GM23338 (cell line): ENCODE data around the gene PAPPA. TPM values are rescaled to one million over a fixed set of nuclear protein-coding genes. Genes with fewer than 3 reads are reported as not detected.

Source experiments
- ATAC-seq: fragments of 200-7000 bp; cut with Tn5 transposase; 3 replicates; pipeline ENCODE4 v1.9.1; 2020
- DNase-seq: peaks from one replicate; pipeline ENCODE4 v3.0.0-alpha.2; 2015; ENCODE audit warnings: low spot score
- H2AFZ ChIP-seq: fragments of 200-600 bp; sonication (generic); 2 replicates; pipeline ENCODE4 v1.8.0; 2016; ENCODE audit warnings: antibody characterized with exemption, mild to moderate bottlenecking, moderate library complexity
- H3F3A ChIP-seq: fragments of 200-600 bp; sonication (generic); replicated peaks from 2 replicates; pipeline ENCODE4 v1.8.0; 2017; ENCODE audit warnings: antibody characterized with exemption, mixed run types, low read depth
- H3K27ac ChIP-seq: fragments of 200-600 bp; sonication (generic); 2 replicates; pipeline ENCODE4 v1.6.1; 2016; ENCODE audit warnings: low read depth
- H3K27me3 ChIP-seq: fragments of 200-600 bp; sonication (generic); 2 replicates; pipeline ENCODE4 v1.8.0; 2016; ENCODE audit warnings: mild to moderate bottlenecking, mixed run types, moderate library complexity; ENCODE audit not compliant: insufficient read depth
- H3K36me3 ChIP-seq: fragments of 200-600 bp; sonication (generic); 2 replicates; pipeline ENCODE4 v1.8.0; 2016; ENCODE audit warnings: mild to moderate bottlenecking; ENCODE audit not compliant: insufficient read depth
- H3K4me1 ChIP-seq: fragments of 200-600 bp; sonication (generic); 2 replicates; pipeline ENCODE4 v1.8.0; 2016; ENCODE audit warnings: mild to moderate bottlenecking, moderate library complexity; ENCODE audit not compliant: insufficient read depth
- H3K4me2 ChIP-seq: fragments of 200-600 bp; sonication (generic); 2 replicates; pipeline ENCODE4 v1.7.1; 2017; ENCODE audit warnings: mixed run types
- H3K4me3 ChIP-seq: fragments of 200-600 bp; sonication (generic); 2 replicates; pipeline ENCODE4 v1.6.1; 2016; ENCODE audit warnings: mixed run types
- H3K79me2 ChIP-seq: fragments of 200-600 bp; sonication (generic); replicated peaks from 2 replicates; pipeline ENCODE4 v1.8.0; 2017; ENCODE audit warnings: mild to moderate bottlenecking; ENCODE audit not compliant: insufficient read depth
- H3K9me2 ChIP-seq: fragments of 200-600 bp; sonication (generic); 2 replicates; pipeline ENCODE4 v1.8.0; 2017; ENCODE audit not compliant: insufficient read depth
- H4K20me1 ChIP-seq: fragments of 200-600 bp; sonication (generic); replicated peaks from 2 replicates; pipeline ENCODE4 v1.8.0; 2017; ENCODE audit warnings: mild to moderate bottlenecking; ENCODE audit not compliant: insufficient read depth
- H3K27ac Mint-ChIP-seq: 2 replicates; pipeline ENCODE4 v1.8.0; 2020; ENCODE audit warnings: inconsistent platforms, mild to moderate bottlenecking, moderate library complexity, mixed read lengths
- H3K27me3 Mint-ChIP-seq: 3 replicates; pipeline ENCODE4 v1.8.0; 2022; ENCODE audit warnings: low read depth, mild to moderate bottlenecking, moderate library complexity, mixed read lengths, inconsistent platforms; ENCODE audit not compliant: insufficient read depth, poor library complexity
- H3K36me3 Mint-ChIP-seq: 3 replicates; pipeline ENCODE4 v1.8.0; 2021; ENCODE audit warnings: low read depth, mild to moderate bottlenecking, inconsistent platforms, moderate library complexity, mixed read lengths
- H3K4me1 Mint-ChIP-seq: 3 replicates; pipeline ENCODE4 v1.8.0; 2020; ENCODE audit warnings: mild to moderate bottlenecking, inconsistent platforms, mixed read lengths
- H3K4me3 Mint-ChIP-seq: 3 replicates; pipeline ENCODE4 v1.8.0; 2021; ENCODE audit warnings: moderate library complexity, mild to moderate bottlenecking, inconsistent platforms, mixed read lengths
- H3K9me3 Mint-ChIP-seq: 3 replicates; pipeline ENCODE4 v1.8.0; 2020; ENCODE audit warnings: moderate library complexity, mild to moderate bottlenecking, inconsistent platforms, mixed read lengths
- CREB1 ChIP-seq: fragments of 250-450 bp; sonication (Bioruptor Pico); IDR thresholded peaks from 2 replicates; pipeline ENCODE4 v1.5.0; 2020; ENCODE audit warnings: low read depth, mild to moderate bottlenecking, moderate library complexity
- EZH2 ChIP-seq: fragments of 200-600 bp; sonication (generic); IDR thresholded peaks from one replicate; pipeline ENCODE4 v1.8.0; 2017; ENCODE audit warnings: antibody characterized with exemption, mild to moderate bottlenecking, low read depth; ENCODE audit not compliant: unreplicated experiment
- EZH2phosphoT487 ChIP-seq: fragments of 200-600 bp; sonication (generic); IDR thresholded peaks from one replicate; pipeline ENCODE4 v1.8.1; 2018; ENCODE audit warnings: antibody characterized with exemption; ENCODE audit not compliant: unreplicated experiment
- JUNB ChIP-seq: IDR thresholded peaks from one replicate; pipeline ENCODE4 v1.6.1; 2016; ENCODE audit warnings: antibody characterized with exemption; ENCODE audit not compliant: unreplicated experiment
- NANOG ChIP-seq: IDR thresholded peaks from 2 replicates; pipeline ENCODE4 v1.6.1; 2016; ENCODE audit warnings: antibody characterized with exemption, borderline replicate concordance
- POLR2AphosphoS5 ChIP-seq: IDR thresholded peaks from 2 replicates; pipeline ENCODE4 v1.6.1; 2016; ENCODE audit warnings: antibody characterized with exemption, low read depth
- STAT1 ChIP-seq: IDR thresholded peaks from one replicate; pipeline ENCODE4 v1.6.1; 2016; ENCODE audit warnings: antibody characterized with exemption; ENCODE audit not compliant: unreplicated experiment
- ZNF114 ChIP-seq: fragments of 250-450 bp; sonication (Bioruptor Pico); IDR thresholded peaks from 2 replicates; pipeline ENCODE4 v1.5.0; 2020; ENCODE audit warnings: mild to moderate bottlenecking, moderate library complexity
- ZNF331 ChIP-seq: fragments of 250-450 bp; sonication (Bioruptor Pico); IDR thresholded peaks from 2 replicates; pipeline ENCODE4 v1.5.0; 2020; ENCODE audit warnings: low read depth, mild to moderate bottlenecking, moderate library complexity
- polyA plus RNA-seq: library from polyadenylated mRNA; unstranded; fragments of >200 nt; fragmentation: Nextera tagmentation; extraction: Ambion mirVana; gene quantifications from 2 replicates; pipeline ENCODE4 v1.2.1, GENCODE V29; 2016
- total RNA-seq: library from RNA; depleted of rRNA; stranded (reverse); fragments of >200 nt; shearing (Covaris generic); gene quantifications from 2 replicates; pipeline ENCODE4 v1.2.3, GENCODE V29; 2014
- TF ChIP-seq, protein P1 (sequence below), 2 experiments: fragments of 200-600 bp in 1 of 2; sonication (generic) in 1 of 2; conservative IDR thresholded peaks; 2 replicates each; pipeline versions ENCODE4 v1.5.1 to v1.6.1; 2016 to 2017; ENCODE audit warnings: antibody characterized with exemption in 2 of 2, low read depth in 2 of 2, mild to moderate bottlenecking in 2 of 2, moderate library complexity in 1 of 2

The PAPPA gene
- total and polyA plus RNA-seq, 2 experiments from 2014 or later, result 0.38 to 0.66 TPM

DNA sequence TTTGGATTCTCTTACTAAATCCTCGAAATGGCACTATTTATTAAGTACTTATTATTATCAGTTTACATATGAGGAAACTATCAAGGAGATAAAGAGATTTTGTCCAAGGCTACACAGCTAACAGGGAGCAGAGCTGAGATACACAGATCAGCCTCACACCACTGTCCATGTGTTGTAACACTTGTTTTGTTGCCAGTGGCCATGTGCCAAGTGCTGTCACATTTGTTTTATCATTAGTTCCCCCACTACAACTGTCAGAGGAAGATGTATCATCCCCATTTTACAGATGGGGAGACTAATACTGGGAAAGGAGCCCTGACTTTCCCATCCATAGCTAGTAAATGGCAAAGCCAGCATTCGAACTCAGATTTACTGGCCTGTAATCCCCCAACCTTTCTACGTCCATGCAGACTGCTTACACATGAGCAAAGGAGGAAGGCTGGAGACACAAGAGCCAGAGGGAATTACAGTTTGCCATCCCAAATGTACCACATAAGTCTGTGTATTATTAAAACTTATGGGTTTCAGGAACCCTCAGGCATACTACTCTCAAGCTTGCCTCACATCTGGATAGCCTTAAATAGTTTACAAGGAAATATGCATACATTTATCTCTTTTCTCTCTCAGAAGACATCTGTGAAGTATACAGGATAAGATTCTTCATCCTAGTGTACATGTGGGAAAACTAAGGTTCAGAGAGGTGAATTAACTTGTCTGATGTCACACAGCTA is 25.1 kb downstream of the PAPPA start (continued):
- TF ChIP-seq, protein P1, sequence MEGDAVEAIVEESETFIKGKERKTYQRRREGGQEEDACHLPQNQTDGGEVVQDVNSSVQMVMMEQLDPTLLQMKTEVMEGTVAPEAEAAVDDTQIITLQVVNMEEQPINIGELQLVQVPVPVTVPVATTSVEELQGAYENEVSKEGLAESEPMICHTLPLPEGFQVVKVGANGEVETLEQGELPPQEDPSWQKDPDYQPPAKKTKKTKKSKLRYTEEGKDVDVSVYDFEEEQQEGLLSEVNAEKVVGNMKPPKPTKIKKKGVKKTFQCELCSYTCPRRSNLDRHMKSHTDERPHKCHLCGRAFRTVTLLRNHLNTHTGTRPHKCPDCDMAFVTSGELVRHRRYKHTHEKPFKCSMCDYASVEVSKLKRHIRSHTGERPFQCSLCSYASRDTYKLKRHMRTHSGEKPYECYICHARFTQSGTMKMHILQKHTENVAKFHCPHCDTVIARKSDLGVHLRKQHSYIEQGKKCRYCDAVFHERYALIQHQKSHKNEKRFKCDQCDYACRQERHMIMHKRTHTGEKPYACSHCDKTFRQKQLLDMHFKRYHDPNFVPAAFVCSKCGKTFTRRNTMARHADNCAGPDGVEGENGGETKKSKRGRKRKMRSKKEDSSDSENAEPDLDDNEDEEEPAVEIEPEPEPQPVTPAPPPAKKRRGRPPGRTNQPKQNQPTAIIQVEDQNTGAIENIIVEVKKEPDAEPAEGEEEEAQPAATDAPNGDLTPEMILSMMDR (conservative IDR thresholded peaks at IDR 0.05; ENCODE audit: low read depth in 2 of 2), result no peak

DNA sequence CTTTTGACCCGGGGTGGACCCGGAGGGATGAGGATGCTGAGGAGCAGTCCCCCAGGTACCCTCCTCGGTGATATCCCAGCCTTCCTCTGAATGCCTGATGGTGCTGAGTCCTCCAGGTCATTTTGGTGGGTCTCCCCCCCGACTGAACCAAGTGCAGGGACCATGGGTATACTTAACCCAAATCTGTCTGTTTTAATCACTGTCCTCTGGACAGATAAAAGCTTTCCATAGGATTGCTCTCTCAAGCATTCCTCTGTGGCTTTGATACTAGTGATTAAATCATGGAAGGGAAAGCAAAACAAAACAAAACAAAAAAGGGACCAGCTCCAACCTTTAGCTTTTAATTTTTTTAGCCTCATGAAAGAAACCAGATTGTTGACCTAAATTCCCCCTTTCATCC is 26.0 kb downstream of the PAPPA start:
- Histone ChIP-seq H3F3A (no peaks in the 10 kb centered on the region), H2AFZ (no peak overlapping the region), H3K79me2 (no peaks in the 10 kb centered on the region), H3K9me2 (no peaks in the 10 kb centered on the region; the same call in 1 of the 2 replicates), H3K36me3 (no peaks in the 10 kb centered on the region), H4K20me1 (no peaks in the 10 kb centered on the region; the same call in 1 of the 2 replicates), H3K27ac (no peak overlapping the region), H3K27me3 (peaks cover 6% of the 10 kb centered on the region; the same call in 1 of the 2 replicates), H3K4me2 (no peak overlapping the region), H3K4me1 (no peaks in the 10 kb centered on the region), H3K4me3 (no peak overlapping the region)
- Mint-ChIP-seq H3K27me3 (peaks cover 1% of the 10 kb centered on the region), H3K9me3 (no peaks in the 10 kb centered on the region), H3K4me3 (no peak overlapping the region), H3K27ac (no peak overlapping the region), H3K36me3 (no peaks in the 10 kb centered on the region), H3K4me1 (no peaks in the 10 kb centered on the region)
- DNase-seq, result no peak
- TF ChIP-seq ZNF114 (CRISPR knock-in tag), result no peak
- no peak for ATAC-seq

DNA sequence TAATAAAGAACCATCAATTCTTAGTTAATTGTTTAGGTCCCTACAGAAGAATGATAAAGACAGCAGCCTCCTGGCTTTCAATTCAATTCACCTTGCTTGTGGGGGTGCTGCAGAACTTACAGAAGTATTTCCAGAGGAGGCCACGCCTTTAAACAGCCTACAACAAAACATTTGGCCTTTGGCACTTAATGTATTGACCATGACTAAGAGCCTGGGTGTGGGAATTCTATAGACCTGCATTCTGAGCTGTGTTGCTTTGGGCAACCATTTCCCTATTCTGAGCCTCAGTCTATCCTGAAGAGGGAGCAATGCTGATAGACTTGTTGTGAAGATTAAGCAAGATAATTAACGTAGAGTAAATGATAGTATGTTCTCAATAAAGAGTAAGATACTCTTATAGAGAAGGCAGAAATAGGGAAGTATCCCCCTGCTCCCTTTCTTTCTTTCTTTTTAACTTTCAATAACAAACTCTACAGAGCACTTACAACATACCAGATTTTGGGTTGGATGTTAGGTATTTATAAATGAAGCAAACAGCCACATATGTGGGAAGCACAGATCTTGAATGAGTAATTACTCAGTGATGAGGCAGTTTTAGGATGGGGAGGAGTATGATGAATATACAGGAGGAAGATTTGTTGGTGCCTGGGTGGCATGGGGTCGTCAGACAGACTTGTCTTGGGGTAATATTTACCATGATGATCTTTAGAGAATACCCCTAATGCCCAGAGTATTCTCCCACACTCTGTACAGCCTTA is 28.4 kb downstream of the PAPPA start:
- Mint-ChIP-seq H3K36me3 (no peaks in the 10 kb centered on the region), H3K4me3 (no peak overlapping the region), H3K27me3 (peaks cover 1% of the 10 kb centered on the region), H3K9me3 (no peaks in the 10 kb centered on the region), H3K27ac (no peak overlapping the region), H3K4me1 (no peaks in the 10 kb centered on the region)
- no peaks in the 10 kb centered on the region for H3K79me2 ChIP-seq
- H3K27ac ChIP-seq, result no peak overlapping the region
- no peaks in the 10 kb centered on the region for H3K4me1 ChIP-seq
- no peaks in the 10 kb centered on the region; the same call in 1 of the 2 replicates for H4K20me1 ChIP-seq
- no peak overlapping the region for H3K4me2 ChIP-seq
- peaks cover 2% of the 10 kb centered on the region; the same call in 1 of the 2 replicates for H3K9me2 ChIP-seq
- ATAC-seq, result no peak; the same call in 1 of the 3 replicates
- peaks cover 6% of the 10 kb centered on the region; the same call in 1 of the 2 replicates for H3K27me3 ChIP-seq
- no peaks in the 10 kb centered on the region for H3K36me3 ChIP-seq
- peak; percentile 8 for DNase-seq
- no peak overlapping the region for H3K4me3 ChIP-seq
- H2AFZ ChIP-seq, result no peak overlapping the region
- H3F3A ChIP-seq, result no peaks in the 10 kb centered on the region
- no peak for TF ChIP-seq EZH2
- TF ChIP-seq POLR2AphosphoS5, result no peak
- TF ChIP-seq STAT1, result no peak
- TF ChIP-seq JUNB, result no peak
- TF ChIP-seq, protein P1 (conservative IDR thresholded peaks at IDR 0.05; ENCODE audit: low read depth in 2 of 2), result no peak; a peak in 1 of 4 replicates
- TF ChIP-seq ZNF331, result no peak
- TF ChIP-seq ZNF114 (CRISPR knock-in tag), result no peak
- no peak for TF ChIP-seq NANOG
- no peak for TF ChIP-seq EZH2phosphoT487
- TF ChIP-seq CREB1, result no peak
